CD4-positive, alpha-beta T cell treated with Interleukin-10 for 1 hour (primary cell): ENCODE results near the gene BRPF1.
A peak's percentile ranks its signal among the peaks of the same experiment; 100 is the strongest.

ENCODE experiments used
- DNase-seq: peaks from one replicate; pipeline ENCODE4 v3.0.0-alpha.2; 2020

Gene BRPF1

GRCh38 chr3:9731206-9732079 lies at the start of gene BRPF1:
TSS of gene BRPF1 (plus strand) at chr3:9731735. CDS start at chr3:9734141, 2,406 bp downstream.
- peak; percentile 100 for DNase-seq

- DNase-seq = no peak
Measured at GRCh38 chr3:9682096-9682495, 49.4 kb upstream of the BRPF1 start.

GRCh38 chr3:9683426-9683825 lies 48.1 kb upstream of the BRPF1 start:
- DNase-seq = no peak

DNA sequence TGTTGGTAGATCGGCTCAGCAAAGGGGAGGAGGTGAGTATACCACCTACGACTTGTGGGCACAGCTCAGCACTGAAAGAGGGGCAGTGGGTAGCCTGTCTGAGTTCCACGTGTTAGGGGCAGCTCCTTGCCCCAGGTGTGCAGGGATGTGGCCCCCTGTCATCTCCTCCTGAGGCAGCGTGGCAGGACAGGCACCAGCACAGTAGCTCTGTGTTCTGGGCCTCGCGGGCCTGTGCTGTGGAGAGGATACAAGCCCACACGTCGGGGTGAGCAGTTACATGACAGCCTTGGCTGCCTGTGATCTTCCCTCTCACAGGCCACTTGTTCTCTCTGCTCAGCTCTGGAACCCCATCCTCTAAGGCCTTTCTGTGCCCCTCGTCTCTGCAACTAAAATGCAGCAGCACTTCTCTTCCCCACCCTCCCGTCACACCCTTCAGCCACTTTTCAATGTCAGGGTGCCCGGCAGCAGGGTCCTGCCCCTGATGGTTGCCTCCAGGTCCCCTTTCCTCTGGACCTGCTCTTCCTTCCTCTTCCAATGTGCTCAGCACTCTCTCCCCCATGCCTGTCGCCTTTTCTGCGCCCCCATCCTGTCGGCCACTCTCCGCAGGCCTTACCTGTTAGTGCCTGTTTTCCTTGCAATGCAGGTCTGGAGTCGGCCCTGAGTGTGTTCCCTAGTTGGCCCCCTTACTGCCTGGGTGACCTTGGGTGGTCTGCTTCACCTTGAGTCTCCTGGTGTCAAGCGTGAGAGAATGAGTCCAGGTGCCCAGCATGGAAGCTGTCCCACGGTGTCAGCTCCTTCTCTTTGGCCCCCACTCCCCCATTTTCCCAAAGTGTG lies 46.1 kb upstream of the BRPF1 start:
- DNase-seq = no peak

- no peak for DNase-seq
Measured at GRCh38 chr3:9686050-9686550, 45.4 kb upstream of the BRPF1 start.

GRCh38 chr3:9686703-9687102 lies 44.8 kb upstream of the BRPF1 start:
- no peak for DNase-seq

DNA sequence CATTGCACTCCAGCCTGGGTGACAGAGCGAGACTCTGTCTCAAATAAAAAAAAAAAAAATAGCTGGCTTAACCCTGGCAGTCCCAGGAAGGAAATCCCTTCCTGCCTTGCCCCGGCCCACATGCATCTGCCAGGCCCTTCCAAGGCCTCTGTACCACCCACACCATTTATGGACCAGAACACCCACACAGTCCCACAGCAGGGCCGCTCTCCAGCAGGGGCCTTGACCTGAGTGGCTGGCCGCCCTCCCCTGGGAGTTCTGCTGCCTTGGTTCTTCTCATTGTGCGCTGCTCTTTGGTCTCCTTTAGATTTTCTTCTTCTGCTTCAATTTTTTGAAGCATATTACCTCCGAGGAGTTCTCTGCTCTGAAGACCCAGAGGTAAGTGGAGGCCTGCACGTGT lies 44.0 kb upstream of the BRPF1 start:
- DNase-seq = no peak

DNA sequence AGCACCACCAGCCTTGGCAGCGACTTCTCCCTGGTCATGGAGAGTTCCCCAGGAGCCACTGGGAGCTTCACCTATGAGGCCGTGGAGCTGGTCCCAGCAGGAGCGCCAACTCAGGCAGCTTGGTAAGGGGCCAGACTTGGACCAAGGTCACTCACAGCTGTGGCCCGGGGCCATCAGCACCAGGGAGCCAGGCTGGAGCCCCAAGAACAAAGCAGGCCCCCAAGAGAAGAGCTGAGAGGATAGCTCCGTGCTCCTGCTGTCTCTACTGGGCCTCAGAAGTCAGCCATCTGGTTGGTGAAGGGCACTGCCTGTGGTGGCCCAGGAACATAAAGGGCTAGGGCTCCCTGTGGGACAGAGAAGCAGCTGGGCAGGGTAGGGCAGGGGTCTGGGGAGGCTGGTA lies 42.6 kb upstream of the BRPF1 start:
- DNase-seq = no peak

DNA sequence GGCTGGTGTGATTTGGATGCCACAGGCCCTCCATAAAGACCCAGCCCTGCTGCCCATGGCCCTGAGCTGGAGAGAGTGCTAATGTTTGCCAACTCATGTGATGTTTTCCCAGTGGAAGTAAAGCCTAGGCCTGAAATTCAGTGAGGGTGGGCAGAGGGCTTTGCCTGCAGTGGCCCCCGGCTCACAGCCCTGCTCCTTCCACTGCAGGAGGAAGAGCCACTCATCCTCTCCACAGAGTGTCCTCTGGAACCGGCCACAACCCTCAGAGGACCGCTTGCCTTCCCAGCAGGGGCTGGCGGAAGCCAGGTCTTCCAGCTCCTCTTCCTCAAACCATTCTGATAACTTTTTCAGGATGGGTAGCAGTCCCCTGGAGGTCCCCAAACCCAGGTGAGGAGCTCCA lies 41.8 kb upstream of the BRPF1 start:
- no peak for DNase-seq

GRCh38 chr3:9690451-9691450 lies 40.8 kb upstream of the BRPF1 start:
- DNase-seq = no peak

DNA sequence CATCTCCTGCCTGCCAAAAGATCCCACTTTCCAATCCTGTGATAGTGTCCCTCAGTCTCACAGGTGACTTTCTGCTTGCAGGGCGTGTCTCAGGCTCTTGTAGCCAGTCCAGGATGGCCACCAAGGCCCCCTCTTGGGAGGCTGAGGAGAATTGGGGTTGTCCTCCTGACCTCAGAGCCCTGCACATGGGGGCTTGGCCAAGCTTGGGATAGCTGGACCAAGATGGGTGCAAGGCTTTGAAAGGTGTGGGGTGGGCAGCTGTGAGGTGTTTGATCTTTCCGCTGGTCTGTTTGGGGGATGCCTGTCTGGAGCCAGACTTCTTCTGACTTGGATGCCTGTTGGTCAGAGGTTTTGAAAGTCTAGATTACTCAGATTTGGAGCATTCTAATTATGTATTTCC lies 39.9 kb upstream of the BRPF1 start:
- no peak for DNase-seq

DNA sequence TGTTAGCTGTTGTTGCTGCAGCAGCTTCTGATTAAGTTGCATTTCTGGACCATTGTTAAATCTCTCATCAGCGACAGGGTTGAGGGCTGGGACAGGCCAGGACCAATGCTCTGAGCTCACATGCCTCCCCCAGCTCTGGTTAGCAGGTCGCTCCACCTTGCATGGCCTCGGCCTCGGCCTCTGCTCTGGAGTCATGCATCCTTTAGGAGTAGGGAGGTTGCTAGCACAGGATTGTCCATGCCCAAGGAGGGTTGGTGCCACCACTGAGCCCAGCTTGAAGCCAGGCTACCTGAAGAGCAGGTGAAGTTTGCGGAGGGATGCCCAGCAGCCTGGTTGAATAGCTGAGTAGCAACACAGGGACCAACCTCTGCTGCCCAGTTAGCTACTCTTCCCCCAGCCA lies 39.1 kb upstream of the BRPF1 start:
- no peak for DNase-seq

DNA sequence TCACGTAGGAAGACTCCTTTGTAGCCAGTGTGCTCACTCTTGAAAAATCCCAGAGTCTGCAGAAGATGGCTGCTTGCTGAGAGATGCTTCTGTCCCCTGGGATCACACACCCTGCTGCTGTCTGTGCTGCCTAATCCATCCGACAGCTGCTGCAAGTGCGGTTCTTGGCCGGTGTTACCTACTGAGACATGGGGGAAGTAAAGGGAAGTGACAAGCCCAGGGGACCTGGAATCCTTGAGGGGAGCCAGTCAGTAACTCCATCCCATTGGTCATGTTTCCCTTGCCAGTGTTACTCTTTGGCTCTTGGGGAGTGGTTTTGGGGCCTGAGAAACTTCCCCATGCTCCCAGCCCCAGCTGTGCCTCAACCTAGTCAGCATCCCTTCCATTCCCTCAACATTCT lies 36.2 kb upstream of the BRPF1 start:
- DNase-seq = no peak

- DNase-seq = no peak
Measured at GRCh38 chr3:9695746-9696145, 35.8 kb upstream of the BRPF1 start.

- DNase-seq = no peak
Measured at GRCh38 chr3:9696480-9697220, 34.9 kb upstream of the BRPF1 start.

- DNase-seq = no peak
Measured at GRCh38 chr3:9697892-9698291, 33.6 kb upstream of the BRPF1 start.

DNA sequence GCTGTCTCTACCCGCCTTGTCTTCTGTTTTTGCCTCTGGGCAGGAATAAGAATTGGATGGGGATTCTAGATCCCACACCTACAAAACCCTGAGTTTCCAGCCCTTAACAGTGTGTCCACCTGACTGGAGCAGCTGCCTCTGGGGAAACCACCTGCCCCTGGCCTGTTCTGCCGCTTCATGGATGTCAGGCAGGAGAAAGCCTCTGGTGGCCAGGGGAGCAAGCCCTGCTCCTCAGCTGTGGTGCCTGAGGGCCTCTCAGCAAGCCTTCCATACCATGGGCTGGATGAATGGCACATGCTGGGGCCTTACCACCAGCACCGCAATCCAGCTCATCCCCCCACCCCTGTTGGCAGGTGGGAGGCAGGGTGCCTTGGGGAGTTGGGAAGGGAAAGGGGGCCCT lies 33.2 kb upstream of the BRPF1 start:
- no peak for DNase-seq

DNA sequence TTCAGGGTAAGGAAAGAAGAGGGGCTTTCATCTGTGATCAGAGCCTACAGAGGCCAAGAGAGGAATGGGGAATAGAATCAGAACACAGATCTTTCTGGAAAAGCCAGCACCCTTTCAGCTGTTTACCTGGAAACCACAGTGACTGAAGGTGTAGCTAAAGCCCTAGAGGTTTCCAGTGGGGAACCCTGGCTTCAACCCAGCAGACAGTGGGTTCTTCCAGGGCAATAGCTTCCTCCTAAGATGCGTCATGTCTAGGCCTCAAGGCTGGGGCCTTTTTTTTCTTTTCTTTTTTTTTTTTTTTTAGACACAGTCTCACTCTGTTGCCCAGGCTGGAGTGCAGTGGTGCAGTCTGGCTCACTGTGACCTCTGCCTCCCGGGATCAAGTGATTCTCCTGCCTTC lies 31.0 kb upstream of the BRPF1 start:
- DNase-seq = no peak

- no peak for DNase-seq
Measured at GRCh38 chr3:9701006-9701405, 30.5 kb upstream of the BRPF1 start.

DNA sequence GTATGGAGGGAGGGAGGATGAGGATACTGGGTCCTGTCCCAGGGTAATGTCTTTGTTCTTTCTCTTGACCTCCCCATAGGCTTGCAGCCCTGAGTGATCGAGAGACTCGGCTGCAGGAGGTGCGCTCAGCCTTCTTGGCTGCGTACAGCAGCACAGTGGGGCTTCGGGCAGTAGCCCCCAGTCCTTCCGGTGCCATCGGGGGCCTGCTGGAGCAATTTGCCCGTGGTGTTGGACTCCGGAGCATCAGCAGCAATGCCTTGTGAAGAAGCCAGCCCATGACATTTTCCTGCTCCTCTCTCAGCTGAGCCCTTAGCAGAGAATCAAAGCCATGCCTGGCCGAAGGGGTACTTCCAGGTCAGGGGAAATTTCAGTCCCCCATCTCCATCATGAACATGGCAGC lies 29.8 kb upstream of the BRPF1 start:
- DNase-seq = no peak

DNA sequence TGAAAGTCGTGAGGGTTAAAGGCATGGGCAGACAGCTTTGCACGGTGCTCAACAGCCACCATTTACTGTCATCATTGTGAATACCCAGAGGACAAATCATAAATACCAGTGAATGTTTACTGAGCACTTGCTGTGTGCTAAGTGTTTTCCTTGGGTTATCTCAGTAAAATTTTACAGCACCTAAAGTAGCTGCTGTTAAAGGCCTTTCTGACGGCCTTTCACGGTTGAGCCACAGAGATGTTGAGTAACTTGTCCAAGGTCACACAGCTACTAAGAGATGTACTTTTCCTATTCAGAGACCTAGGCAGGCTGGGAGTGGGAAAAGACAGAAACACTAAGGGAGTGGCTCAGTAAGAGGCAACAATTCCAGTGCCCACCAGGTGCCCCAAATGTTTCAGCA lies 28.3 kb upstream of the BRPF1 start:
- no peak for DNase-seq
